ENCODE data around the gene PLSCR2.
"Not testable (repeated sequence)": the region's sequence is repeated elsewhere in the genome, so short reads cannot be mapped to it uniquely, and the experiment has no call there.

- TF ChIP-seq CTCF (conservative IDR thresholded peaks at IDR 0.05; ENCODE audit: low read depth, low read length); EZH2 (IDR thresholded peaks at IDR 0.05; ENCODE audit: borderline replicate concordance, low read depth, low read length, poor library complexity, severe bottlenecking): not testable (repeated sequence)
Measured at GRCh38 chr3:146440310-146440709, 29.1 kb downstream of the PLSCR2 start.
